Activated CD4-positive, alpha-beta T cell treated with anti-CD3 and anti-CD28 coated beads, Interleukin-2, amount 50 U/mL, for 48 hours (primary cell): ENCODE results near the gene FYCO1.
"Not testable (repeated sequence)": the region's sequence is repeated elsewhere in the genome, so short reads cannot be mapped to it uniquely, and the experiment has no call there.

ENCODE experiments used
- DNase-seq, 2 experiments: peaks; one replicate each; pipeline ENCODE4 v3.0.0-alpha.2; 2020

Gene FYCO1

GRCh38 chr3:45995236-45996192 is at the start of gene FYCO1:
FYCO1 (minus strand) TSS chr3:45995824; CDS start chr3:45984910, 10,914 bp downstream.
- peak; percentile 92 to 94 for DNase-seq

GRCh38 chr3:46038916-46039315 is 43.3 kb upstream of the FYCO1 start:
- no peak for DNase-seq

GRCh38 chr3:46038071-46038470 is 42.4 kb upstream of the FYCO1 start:
- not testable (repeated sequence) for DNase-seq

- DNase-seq = no peak
These were observed 40.6 kb upstream of the FYCO1 start for GRCh38 chr3:46036191-46036590.

GRCh38 chr3:46031747-46032146 is 36.1 kb upstream of the FYCO1 start:
- no peak for DNase-seq

- DNase-seq = no peak
These were observed 35.6 kb upstream of the FYCO1 start for GRCh38 chr3:46031269-46031668.

- DNase-seq = no peak
These were observed 35.0 kb upstream of the FYCO1 start for GRCh38 chr3:46030626-46031025.

- DNase-seq = no peak
These were observed 34.4 kb upstream of the FYCO1 start for GRCh38 chr3:46029953-46030543.

GRCh38 chr3:46027736-46028397 is 32.2 kb upstream of the FYCO1 start:
- DNase-seq = no peak

GRCh38 chr3:46027021-46027705 is 31.5 kb upstream of the FYCO1 start, which contains the start of gene XCR1:
XCR1 (minus strand) TSS chr3:46027483; CDS start chr3:46021947, 5,536 bp downstream.
- no peak for DNase-seq

GRCh38 chr3:46025139-46025538 is 29.5 kb upstream of the FYCO1 start:
- no peak for DNase-seq

- no peak for DNase-seq
These were observed 28.5 kb upstream of the FYCO1 start for GRCh38 chr3:46024131-46024530.

- no peak for DNase-seq
These were observed 27.5 kb upstream of the FYCO1 start for GRCh38 chr3:46022909-46023785.

GRCh38 chr3:46021516-46021915 is 25.9 kb upstream of the FYCO1 start:
- no peak for DNase-seq

- DNase-seq = no peak
These were observed 25.3 kb upstream of the FYCO1 start for GRCh38 chr3:46020766-46021510.

GRCh38 chr3:46019707-46020106 is 24.1 kb upstream of the FYCO1 start:
- DNase-seq = peak; percentile 60 to 69

- peak in 1 of 2 experiments; percentile 25 for DNase-seq
These were observed 22.1 kb upstream of the FYCO1 start for GRCh38 chr3:46017720-46018119.

GRCh38 chr3:46013316-46014094 is 17.9 kb upstream of the FYCO1 start:
- no peak for DNase-seq

- no peak for DNase-seq
These were observed 16.6 kb upstream of the FYCO1 start for GRCh38 chr3:46012246-46012645.

- DNase-seq = no peak
These were observed 15.0 kb upstream of the FYCO1 start for GRCh38 chr3:46010519-46011113.
